MM.1S (cell line): ENCODE data around the gene KIRREL2.

ENCODE experiments used
- CTCF ChIP-seq: fragments of 300-600 bp; sonication (generic); IDR thresholded peaks from 2 replicates; pipeline ENCODE4 v1.5.1; 2016; ENCODE audit warnings: antibody characterized with exemption, low read length, mixed read lengths
- EZH2 ChIP-seq: fragments of 300-600 bp; sonication (generic); optimal IDR thresholded peaks from 2 replicates; pipeline ENCODE3; 2017; ENCODE audit warnings: low read depth, mild to moderate bottlenecking, antibody characterized with exemption, low read length, mixed read lengths

- TF ChIP-seq CTCF: no peak
- no peak for TF ChIP-seq EZH2
These were observed 32.6 kb upstream of the KIRREL2 start for GRCh38 chr19:35824150-35824549.
